HUDEP-2 (cell line): Measurements from ENCODE around the gene OPTN.
"Not testable (repeated sequence)": the region's sequence is repeated elsewhere in the genome, so short reads cannot be mapped to it uniquely, and the experiment has no call there.

ENCODE experiments used
- DNase-seq, 76 experiments: peaks; one replicate each; lab custom pipeline; 2025; ENCODE audit not compliant: unreplicated experiment in 76 of 76; lab: John Stamatoyannopoulos, UW

Gene OPTN

DNA sequence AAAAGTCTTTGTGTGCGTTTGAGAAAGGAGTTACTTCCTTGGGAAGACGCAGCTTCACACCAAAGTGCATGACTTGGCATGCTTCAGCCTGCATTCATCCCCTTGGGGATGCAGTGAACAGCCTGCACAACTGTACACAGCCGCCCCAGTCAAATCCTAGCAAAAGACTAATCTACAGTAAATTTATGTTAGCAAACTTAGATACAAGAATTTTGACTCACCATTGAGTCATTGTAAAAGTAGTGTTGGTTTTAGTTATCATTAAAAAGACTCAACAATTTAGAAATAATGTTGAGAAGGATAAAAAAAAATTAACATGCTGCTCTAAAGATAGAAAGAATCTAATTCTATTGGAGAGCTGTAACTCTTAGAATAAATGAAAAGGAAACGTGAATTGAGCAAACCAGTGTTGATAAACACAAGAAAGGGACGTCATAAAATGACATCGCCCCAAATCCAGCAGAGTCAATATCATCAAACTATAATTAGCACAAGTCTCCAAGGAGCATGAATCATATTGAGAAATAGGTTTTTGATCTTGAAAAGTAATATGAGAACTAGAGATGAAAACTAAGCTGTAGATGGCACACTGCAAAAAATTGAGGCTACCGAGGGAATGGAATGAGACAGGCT is 11.9 kb upstream of the OPTN start:
- DNase-seq, result no peak

DNA sequence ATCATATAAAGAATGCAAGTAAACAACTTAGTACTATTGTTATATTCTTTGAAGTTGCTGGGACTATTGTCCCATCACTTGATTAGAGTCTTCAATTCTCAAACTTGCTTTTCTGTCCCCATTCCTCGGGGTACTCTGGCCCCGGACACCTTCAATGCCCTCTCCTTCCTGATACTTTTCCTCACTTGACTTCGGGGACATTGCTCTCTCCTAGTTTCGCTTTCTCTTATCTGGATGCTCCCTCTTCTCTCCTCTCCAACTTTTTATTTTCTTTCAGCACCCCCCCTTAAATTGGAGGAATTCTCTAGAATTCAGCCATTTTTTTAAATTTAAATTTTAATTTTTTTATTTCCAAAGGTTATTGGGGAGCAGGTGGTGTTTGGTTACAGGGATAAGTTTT is 10.6 kb upstream of the OPTN start:
- no peak for DNase-seq

DNA sequence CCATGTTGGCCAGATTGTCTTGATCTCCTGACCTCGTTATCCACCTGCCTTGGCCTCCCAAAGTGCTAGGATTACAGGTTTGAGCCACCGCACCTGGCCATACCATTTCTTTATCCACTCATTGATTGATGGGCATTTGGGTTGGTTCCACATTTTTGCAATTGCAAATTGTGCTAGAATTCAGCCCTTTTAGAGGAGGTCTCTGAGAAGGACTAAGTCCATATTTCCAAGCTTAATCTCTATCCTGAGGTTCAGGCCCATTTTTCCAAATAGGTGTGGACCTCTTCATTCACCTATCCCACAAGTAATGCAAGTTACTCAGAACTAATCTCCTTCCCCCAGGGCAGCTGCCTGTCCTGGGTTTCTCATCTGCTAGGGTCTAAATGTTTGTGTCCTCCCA is 9.7 kb upstream of the OPTN start:
- no peak for DNase-seq

DNA sequence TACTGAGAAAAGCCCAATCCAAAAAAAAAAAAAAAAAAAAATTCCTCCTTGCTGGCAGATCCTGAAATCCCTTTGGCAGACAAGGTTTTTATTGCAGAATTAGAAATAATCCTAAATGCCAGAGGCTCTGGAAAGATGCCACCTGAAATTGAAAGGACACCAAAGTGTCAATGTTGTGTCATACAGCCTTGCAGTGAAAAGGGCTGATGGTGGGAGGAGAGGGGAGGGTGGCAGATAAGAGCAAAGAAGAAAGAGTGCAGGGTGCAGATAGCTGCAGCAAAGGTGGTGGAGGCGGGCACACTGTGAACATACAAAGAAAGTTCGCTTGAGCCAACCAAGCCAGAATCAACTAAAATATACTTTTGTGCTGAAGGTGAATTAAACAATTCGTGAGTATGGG is 8.2 kb upstream of the OPTN start:
- DNase-seq, result peak in 72 of 76 experiments; percentile 42 to 90 (median 71)

DNA sequence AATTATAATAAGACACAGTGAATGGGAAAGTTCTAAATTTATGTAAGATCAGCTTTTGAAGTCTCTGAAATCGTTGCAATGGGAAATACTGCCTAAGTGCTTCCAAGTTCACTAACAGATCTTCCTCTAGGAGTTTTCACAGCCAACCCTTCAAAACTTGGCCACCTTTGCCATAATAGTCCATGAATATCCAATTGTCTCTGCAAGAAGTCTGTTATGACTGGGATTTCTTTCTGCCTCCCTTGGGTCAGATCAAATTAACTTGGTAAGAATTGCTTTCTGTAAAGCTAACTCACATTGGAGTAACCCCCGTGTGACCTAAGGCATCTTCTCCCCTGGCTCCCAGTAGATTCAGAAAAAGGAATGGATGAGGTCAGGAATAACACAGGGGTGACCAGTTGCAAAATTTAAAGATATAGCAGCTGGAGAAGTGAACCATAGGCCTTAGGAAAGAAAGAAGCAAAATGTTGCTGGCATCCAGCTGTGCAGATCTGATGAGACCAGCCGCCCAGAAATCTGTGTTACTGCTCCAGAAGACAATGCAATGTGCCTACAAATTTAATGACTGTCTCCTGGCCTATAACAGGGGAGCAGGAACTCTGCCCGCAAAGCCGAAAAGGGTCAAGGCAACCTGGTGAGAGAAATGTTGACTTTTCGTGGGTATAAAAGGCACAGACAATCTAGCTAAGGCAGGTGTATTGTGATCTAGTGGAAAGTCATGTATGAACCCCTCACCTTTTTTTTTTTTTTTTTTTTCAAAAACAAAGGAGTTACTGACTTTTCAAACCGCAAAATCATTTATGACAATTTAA is 7.5 kb upstream of the OPTN start:
- DNase-seq, result peak in 2 of 76 experiments; percentile 8 to 40

DNA sequence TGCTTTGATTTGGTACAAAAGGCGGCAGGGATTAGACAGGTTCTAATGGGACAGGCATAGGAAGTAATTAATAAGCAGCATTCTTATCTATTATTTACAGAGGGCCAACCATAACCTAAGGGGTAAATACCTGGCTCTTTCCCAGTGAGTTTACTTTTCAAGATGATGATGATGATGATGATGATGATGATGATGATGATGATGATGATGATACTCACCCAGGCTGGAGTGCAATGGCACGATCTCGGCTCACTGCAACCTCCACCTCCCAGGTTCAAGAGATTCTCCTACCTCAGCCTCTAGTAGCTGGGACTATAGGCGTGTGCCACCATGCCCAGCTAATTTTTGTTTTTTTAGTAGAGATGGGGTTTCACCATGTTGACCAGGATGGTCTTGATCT is 5.9 kb upstream of the OPTN start:
- not testable (repeated sequence) for DNase-seq

DNA sequence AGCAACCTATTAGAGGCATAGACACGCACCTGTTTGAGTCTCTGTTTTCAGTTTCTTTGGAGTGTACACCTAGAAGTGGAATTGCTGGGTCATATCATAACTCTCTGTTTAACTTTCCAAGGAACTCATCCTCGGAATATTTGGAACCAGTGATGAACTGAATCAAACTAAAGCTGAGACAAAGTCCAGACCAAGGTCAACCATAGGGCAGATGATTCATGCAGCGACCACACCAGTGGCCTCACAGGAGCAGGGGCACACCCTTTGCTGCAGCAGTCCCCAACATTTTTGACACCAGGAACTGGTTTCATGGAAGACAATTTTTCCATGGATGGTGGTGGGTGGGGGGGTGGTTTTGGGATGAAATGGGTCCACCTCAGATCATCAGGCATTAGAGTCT is 4.9 kb upstream of the OPTN start:
- no peak for DNase-seq

DNA sequence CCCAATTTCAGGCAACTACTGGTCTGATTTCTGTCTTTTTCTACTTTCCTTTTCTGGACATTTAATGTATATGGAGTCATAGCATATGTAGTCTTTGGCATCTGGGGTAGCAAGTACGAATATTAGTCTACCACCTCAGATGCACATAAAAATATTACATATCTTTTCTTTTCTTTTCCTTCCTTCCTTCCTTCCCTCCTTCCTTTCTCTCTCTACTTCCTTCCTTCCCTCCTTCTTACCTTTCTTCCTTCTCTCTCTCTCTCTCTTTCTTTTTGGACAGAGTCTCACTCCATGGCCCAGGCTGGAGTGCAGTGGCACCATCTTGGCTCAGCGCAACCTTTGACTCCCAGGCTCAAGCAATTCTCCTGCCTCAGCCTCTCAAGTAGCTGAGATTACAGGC is 4.0 kb upstream of the OPTN start:
- no peak for DNase-seq

DNA sequence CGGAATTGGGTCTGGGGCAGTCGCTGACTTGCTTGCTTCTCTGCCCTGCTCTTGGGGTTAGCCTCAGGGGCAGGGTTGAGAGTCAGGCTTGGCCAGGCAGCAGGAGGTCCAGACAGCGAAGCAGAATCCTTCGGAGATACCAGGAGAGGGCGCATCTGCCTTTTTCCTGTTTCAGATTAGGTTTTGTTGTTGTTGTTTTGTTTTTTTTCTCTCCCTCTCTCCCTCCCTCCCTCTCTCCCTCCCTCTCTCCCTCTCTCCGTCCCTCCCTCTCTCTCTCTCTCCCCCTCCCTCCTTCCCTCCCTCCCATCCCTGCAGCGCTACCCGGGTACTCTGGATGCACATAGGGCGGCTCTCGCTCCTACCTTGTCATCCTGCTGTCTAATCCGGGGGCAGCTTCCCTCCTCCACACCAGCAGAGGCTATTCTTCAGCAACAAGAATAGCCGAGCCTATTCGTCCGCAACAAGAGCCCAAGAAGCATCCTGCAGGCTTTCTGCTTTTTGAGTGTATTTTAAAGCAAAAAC is 758 bp upstream of the OPTN start:
- peak in 61 of 76 experiments; percentile 13 to 72 (median 46) for DNase-seq

DNA sequence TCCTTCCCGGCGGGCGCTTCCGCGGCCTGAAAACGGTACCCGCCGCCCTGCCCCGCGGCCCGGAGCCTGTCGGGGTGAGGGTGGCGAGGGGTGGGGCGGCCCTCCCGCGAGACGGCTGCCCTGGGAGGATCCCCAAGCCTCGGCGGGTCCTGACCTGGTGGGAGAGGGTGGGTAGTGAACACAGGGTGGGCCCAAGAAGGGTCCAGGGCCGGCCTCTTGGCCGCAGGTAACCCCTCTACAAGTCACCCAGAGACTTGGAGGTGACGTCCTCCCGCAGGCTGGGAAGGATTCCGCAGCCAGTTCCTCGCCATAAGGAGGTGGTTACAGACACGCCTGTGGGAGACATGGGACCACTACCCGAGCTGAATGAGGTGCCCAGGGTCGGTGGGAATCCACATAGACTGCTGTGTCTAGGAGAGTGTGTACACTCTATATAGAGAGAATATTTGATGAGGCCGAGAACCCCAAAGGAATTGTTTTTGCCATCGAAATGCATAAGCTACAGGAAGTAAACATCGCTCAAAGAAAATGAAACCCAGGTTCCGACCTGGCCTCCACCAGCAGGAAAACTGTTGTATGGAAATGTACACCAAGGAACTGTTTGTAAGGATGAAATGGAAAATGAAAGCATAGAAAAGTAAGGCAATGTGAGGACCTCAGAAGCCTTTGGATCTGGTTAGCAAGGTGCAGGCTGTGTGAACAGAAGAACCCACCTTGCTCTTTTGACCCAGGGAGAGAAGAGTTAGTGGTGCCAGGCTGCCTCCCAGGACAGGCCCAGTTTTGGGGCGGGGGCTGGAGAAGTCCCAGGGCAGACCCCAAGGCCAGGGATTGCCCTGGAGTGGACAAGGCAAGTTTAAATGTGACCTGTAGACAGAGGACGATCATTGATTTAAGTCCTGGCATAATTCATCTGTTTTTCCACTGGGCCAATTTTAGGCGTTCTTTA is 659 bp downstream of the OPTN start:
- peak in 4 of 76 experiments; percentile 10 to 49 (median 22) for DNase-seq

DNA sequence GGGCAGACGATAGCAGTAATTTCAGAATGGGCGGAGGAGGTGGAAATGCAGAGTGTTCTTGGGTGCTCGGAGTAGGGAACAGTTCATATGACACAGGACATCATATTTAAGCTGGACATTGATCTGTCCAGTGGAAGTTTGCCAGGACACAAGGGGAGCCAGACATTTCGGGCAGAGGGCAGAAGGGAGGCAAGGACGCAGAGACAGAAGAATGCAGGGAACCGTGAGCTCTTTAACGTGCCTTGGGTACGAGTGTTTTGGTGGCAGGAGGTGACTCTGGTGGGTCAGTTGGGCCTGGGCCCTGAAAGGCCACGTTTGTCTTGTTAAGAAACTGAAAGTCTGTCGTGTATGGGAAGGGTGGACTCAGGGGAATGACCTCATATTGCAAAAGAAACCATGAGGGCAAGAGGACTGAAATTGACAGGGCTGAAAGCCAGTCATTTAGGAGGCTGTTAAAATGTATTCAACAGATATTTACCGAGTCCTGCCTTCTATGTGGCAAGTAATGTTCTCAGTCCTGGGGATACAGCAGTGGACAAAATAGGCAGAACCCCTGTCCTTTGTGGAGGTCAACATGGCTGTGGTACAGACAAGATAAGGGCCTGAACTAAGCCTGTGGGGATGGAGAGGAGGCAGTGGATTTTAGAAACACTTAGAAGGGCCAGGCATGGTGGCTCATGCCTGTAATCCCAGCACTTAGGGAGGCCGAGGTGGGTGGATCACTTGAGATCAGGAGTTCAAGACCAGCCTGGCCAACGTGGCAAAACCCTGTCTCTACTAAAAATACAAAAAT is 2.2 kb downstream of the OPTN start:
- no peak for DNase-seq

DNA sequence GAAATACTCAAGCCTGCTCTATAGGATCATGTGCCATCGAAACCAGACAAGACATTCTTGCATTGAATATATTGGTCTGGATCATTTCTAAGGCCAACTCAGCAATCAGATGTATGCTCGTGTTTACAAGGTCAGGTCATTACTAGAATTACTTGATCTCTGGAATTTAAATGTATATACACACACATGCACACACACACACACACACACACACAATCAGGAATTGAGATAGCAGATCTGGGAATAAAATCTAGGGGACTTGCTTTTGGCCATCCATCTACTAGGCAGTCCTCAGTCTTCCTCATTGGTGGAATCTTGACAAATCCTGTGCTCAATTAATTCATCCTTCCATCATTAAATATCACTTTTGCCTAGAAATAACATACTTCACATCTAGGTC is 3.6 kb downstream of the OPTN start:
- no peak for DNase-seq

DNA sequence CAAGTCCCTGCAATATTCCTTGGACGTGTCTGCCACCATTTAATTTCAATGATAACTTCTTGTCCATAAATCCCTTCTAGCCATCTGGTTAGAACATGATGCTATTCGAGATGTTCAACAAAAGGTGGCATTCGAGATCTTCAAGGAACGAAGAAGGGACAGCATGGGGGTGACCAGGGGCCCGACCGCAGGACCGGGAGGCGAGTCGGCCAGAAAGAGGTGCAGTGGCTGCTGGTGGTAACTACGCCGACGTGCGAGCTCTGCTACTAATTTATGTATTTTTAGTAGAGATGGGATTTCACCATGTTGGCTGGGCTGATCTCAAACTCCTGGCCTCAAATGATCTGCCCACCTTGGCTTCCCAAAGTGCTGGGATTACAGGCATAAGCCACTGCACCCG is 4.7 kb downstream of the OPTN start:
- DNase-seq, result no peak

DNA sequence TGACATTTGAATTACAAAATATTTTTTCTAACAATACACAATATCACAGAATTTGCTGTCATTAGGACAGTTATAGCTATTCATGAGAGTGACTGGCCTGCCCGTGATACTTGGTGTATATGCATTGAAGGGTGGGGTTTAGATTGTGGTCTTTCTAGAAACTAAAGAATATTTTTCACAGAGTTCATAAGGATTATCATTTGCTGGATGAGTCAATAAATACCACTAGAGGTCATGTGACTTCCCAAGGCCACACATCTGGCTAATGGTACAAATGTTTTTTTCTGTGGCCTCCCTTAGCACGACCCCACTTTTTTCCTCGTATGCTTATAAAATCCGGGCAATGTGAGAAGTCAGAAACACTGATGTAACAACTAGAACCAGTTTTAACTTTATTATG is 5.2 kb downstream of the OPTN start:
- no peak for DNase-seq

DNA sequence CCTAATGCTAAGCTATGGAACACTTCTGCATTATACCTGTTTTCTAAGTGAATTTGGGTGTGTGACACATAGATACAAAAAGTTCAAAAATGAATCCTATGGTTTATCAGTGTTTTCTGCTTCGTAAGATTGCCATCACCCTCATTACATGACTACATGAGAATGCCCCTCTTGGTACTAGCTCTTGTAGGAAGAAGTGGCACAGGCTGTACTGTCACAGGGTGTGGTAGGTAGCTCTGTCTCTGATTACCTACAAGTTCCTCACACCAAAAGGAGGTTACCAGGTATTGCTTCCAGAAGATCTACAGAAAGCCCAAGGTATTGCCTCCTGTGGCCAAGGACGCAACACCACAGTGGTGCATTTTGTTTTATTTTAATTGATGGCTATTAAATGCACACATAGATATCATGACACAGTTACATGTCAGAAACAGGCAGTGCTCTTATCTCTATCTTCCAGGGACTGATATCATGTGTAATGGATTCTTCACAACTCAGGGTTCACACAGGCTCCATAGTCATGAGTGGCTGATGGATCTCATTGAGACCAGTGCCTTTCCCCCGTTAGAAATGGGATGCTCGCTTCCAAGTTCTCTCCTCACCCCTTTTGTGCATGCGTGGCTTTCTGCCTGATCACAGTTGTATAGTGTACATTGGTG is 6.6 kb downstream of the OPTN start:
- peak in 4 of 76 experiments; percentile 8 to 42 (median 14) for DNase-seq

DNA sequence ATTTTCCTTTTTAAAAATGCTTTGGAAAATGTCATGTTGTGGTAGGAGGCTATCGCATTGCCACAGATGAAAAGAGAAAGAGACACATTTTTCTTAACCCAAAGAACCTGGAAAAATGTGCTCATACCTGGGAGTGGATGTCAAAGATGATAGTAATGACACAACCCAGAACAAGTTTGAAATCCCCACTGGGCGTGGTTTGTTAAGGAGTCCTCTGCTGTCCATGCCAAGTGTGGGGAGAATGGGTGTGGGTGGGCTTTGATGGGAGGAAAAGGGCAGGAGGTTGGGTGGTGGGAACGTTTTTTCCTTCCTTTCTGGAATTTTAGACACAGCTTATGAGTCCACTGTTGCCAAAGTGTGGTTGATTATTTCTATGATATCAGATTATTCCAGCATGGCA is 10.9 kb downstream of the OPTN start:
- no peak for DNase-seq

DNA sequence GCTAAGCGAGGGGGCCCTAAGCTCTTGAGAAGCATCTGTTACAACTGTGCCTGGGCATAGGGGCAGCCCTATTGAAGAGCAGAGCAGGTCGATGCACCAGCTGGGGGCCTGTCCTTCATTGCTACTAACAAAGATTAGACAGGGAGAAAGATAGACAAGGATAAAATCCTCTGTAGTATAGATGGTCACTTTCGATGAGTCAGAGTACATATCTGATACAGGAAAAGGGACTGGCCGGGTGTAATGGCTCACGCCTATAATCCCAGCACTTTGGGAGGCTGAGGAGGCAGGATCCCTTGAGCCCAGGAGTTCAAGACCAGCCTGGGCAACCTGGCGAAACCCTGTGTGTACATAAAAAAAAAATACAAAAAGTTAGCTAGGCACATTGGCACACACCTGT is 13.6 kb downstream of the OPTN start:
- DNase-seq, result no peak

DNA sequence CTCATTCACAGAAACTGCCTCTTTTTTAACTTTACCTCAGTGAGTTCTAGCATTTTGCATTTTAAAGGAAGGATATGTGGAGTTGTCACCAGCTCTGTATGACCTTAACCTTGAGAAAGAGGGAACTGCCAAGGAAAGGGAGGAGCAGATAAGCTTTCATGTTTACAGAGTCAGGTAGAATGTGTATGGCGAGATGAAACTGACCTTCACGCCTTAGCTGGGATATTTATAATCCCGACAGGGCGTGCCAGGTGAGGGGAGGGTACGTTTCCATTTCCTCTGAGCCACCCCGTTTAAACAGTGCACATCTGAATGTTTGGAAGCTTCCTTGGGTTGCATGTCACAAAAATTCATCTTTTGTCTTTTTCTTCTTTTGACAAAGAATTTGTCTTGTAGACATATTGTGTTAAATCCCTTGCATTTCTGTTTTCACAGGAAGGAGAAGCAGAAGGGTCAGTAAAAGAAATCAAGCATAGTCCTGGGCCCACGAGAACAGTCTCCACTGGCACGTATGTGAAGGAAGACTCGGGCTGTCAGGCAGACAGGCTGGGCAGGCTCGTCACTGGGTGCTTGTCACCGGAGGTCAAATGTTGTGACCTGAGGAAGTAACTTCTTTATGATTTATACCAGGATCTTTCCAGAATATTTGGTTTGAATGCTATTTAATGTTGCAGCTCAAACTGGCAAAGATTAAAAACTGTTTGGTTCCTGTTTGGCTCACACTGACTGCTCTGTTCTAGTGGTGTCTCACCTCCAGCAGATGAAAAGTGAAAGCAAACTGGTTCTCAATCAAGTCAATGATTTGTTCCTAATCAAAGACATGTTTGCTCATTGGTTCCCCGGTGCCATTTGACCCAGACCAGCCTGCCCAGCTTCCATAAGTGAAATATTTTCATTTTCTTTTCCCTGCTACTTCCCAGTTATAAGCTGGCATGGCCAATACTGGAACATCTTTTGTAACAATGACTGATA is 16.2 kb downstream of the OPTN start:
- no peak for DNase-seq
